NCI-H82 treated with DMSO at 0.1 percent for 48 hours (cell line): ENCODE data around the gene CNN2.

ENCODE experiments used
- DNase-seq: peaks from one replicate; lab custom pipeline; 2025; ENCODE audit not compliant: unreplicated experiment; lab: John Stamatoyannopoulos, UW

CNN2 gene

GRCh38 chr19:1080360-1081161, 54.2 kb downstream of the CNN2 start:
- no peak for DNase-seq

DNA sequence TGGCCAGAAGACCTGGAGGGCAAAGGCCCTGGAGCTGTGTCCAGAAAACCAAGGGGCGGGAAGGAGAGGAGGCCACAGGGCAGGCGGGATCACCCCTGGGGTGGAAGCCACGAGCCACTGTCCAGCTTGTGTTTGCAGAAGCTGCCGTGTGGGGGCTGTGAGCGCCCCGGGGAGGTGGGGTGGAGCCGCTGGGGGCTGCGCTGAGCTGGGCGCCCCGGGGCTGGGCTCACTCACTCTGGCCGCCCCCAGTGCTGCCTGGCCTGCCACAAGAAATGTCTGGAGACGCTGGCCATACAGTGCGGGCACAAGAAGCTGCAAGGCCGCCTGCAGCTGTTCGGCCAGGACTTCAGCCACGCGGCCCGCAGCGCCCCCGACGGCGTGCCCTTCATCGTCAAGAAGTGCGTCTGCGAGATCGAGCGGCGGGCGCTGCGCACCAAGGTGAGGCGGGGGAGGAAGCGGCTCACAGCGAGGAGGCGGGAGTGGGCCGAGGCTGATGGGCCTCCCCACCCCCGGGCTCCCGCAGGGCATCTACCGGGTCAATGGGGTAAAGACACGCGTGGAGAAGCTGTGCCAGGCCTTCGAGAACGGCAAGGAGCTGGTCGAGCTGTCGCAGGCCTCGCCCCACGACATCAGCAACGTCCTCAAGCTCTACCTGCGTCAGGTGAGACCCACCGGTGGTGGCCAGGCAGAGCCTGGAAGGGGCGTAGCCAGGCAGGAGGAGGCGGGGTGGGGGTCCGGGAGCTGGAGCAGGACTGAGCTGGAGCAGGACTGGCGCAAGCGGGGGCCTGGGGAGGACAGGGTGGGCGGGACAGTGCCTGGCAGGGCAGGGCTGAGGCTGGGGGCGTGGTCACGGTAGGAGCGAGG, 55.1 kb downstream of the CNN2 start:
- DNase-seq: no peak

DNA sequence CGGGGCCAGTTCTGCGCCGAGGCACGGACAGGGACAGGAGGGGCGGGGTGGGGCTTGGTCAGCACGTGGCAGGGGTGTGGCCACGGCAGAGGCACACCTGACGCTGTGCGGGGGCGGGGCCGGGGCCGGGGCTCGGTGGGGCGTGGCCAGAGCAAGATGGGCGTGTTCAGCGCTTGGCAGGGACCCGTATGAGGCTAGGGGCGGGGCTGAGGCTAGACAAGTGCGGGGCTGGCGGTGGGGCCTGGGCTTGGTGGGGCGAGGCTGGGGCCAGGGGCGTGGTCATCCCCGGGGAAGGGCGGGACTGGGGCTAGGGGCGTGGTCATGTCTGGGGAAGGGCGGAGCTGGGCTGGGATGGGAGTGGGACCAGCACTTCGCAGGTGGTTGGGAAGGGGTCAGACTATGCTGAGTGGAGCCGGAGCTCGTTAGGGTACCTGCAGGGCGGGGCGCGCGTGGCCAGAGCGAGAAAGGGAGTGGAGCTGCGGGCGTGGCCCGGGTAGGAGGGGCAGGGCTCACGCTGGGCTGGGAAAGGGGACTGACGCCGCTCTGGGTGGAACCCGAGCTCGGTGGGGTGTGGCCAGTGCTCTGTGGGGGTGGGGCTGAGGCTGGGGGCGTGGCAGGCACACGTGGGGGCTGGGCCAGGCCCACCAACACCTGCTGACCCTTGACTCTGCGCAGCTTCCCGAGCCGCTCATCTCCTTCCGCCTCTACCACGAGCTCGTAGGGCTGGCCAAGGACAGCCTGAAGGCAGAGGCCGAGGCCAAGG, 55.9 kb downstream of the CNN2 start:
- DNase-seq: peak; percentile 67

- DNase-seq: no peak
Observed at GRCh38 chr19:1082928-1083816, 56.8 kb downstream of the CNN2 start.

DNA sequence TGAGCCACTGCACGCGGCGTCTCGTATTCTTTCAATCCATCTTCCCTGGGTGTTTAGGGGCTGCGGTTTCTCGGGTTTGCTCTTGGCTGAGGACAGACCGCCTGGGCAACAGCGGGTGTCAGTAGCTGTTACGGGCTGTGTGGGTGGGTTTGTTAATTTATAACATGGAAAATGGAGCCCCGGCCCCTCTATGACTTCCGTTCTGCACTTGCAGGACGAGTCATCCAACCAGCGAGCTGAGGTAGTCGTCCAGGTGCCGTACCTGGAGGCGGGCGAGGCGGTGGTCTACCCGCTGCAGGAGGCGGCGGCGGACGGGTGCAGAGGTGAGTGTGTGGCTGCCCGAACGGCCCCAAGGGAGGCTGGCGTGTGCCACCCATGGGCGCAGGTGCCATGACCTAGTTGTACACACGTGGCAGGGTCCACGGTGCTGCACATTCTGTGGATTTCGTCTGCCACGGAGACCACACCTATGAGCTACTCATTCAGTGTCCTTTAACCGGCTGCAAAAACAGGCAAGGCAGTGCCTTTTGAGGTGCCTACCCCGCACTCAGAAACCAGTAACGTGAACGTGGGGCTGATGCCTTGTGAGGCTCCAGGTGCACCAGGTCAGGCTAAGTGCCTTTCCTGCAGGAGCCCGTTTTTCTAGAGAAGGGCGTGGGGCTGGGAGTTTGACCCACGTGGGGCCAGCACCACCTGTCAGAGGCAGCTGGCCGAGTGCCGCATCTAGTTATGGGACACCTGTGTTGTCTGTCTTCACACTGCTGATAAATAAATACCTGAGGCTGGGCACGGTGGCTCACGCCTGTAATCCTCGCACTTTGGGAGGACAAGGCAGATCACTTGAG, 57.8 kb downstream of the CNN2 start:
- no peak for DNase-seq

- DNase-seq: no peak
Observed at GRCh38 chr19:1085053-1085658, 58.7 kb downstream of the CNN2 start.

DNA sequence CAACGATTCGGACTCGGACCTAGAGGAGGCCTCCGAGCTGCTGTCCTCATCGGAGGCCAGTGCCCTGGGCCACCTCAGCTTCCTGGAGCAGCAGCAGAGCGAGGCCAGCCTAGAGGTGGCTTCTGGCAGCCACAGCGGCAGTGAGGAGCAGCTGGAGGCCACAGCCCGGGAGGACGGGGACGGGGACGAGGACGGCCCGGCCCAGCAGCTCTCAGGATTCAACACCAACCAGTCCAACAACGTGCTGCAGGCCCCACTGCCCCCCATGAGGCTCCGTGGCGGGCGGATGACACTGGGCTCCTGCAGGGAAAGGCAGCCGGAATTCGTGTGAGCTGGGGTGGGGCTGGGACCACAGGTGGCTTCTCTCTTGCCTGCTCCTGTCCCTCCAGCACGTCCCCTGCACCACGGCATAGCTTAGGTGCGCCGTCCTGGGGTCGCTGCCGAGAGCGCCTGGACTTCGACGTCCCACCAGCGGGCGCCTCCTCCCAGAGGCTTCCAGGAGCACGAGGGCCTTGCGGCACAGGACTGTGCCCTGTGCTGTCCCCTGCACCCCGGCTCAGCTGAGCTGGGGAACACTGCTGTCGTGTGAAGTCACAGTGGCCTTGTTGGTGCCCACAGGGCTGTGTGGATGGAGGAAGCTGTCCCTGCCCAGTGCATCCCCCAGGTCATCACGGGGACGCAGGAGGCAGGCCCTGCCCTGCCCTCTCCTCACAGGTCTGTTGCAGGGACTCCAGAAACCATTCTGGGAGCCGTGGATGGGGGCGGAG, 59.5 kb downstream of the CNN2 start:
- no peak for DNase-seq

- DNase-seq: no peak
Observed at GRCh38 chr19:1086613-1087012, 60.2 kb downstream of the CNN2 start.

DNA sequence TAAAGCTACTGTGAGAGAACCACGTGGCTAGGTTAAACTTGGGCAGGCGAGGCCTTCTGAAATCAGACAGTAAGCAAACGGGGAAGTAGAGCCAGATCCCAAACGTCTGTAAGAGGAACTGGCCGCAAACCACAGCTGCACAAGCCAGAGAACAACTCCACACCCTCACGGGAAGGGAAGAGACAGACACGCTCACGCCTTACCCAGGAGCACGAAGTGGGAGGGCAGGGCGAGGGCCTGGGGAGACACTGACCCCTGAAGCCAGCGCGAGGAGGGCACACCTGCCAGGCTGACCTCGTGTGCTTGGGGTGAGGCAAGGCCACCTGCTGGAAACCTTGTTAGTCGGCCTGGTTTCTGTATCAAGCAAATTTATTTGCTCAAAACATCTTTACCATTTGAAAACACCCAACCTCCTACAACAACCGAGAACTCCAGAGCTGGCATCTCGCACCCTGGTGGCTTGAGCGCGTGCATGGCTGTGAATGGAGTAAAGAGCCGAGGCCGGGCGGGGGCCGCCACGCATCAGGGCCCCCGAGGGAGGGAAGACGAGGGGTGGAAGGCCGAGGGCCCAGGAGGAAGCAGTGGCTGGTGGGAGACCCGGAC, 61.5 kb downstream of the CNN2 start:
- DNase-seq: no peak

DNA sequence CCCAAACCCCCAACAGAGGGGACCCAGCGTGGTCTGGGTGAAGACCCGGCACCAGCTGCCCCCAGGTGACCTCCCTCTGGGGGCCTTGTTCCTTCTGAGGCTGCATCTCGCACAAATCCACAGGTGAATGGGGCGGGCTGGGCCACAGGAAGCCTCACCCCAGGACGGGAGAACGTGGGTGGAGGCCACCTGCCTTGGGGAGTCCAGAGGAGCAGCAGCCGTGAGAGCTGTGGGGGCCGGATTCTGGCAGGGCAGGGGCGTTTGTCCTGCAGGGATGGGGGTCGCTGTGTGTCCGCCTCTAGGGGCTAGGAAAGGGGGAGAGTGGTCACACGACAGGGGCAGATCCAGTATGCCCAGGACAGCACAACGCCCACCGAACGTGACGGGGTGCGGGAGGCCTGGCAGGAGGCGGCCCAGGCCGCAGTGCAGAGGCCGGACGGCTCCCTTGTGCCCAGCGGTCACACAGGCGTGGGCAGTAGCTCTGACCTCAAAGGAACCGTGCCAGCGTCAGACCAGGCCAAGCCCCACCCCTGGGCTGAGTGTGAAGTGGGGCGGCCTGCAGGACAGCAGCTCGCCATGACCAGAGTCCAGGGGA, 62.1 kb downstream of the CNN2 start:
- no peak for DNase-seq
